ENCODE results near the gene KRTAP10-9.
"Not testable (repeated sequence)": the region's sequence is repeated elsewhere in the genome, so short reads cannot be mapped to it uniquely, and the experiment has no call there.

The KRTAP10-9 gene

GRCh38 chr21:44626673-44627143 is at the start of gene KRTAP10-9:
TSS of gene KRTAP10-9 (plus strand) at chr21:44627093. CDS start at chr21:44627172, 79 bp downstream.
- DNase-seq = no peak

- DNase-seq = no peak
Measured at GRCh38 chr21:44578371-44579055, 48.4 kb upstream of the KRTAP10-9 start.

- DNase-seq = no peak
Measured at GRCh38 chr21:44579056-44579832, 47.6 kb upstream of the KRTAP10-9 start.

- DNase-seq = no peak
Measured at GRCh38 chr21:44579833-44580144, 47.1 kb upstream of the KRTAP10-9 start.

- DNase-seq = not testable (repeated sequence)
Measured at GRCh38 chr21:44580231-44580821, 46.6 kb upstream of the KRTAP10-9 start, which contains the start of gene KRTAP10-5. TSS of gene KRTAP10-5 (minus strand) at chr21:44580604. CDS start at chr21:44580578, 26 bp downstream.

GRCh38 chr21:44581158-44581557 is 45.7 kb upstream of the KRTAP10-9 start:
- DNase-seq = no peak

GRCh38 chr21:44582055-44582454 is 44.8 kb upstream of the KRTAP10-9 start:
- DNase-seq = no peak

- no peak for DNase-seq
Measured at GRCh38 chr21:44583089-44583799, 43.6 kb upstream of the KRTAP10-9 start.

GRCh38 chr21:44583800-44584147 is 43.1 kb upstream of the KRTAP10-9 start:
- DNase-seq = peak; percentile 45

GRCh38 chr21:44585892-44586291 is 41.0 kb upstream of the KRTAP10-9 start:
- no peak for DNase-seq

- no peak for DNase-seq
Measured at GRCh38 chr21:44589094-44589493, 37.8 kb upstream of the KRTAP10-9 start.

GRCh38 chr21:44589586-44590305 is 37.1 kb upstream of the KRTAP10-9 start:
- no peak for DNase-seq

GRCh38 chr21:44590311-44590721 is 36.6 kb upstream of the KRTAP10-9 start:
- no peak for DNase-seq

- DNase-seq = not testable (repeated sequence)
Measured at GRCh38 chr21:44590897-44591800, 35.7 kb upstream of the KRTAP10-9 start.

- not testable (repeated sequence) for DNase-seq
Measured at GRCh38 chr21:44591801-44592130, 35.1 kb upstream of the KRTAP10-9 start.

GRCh38 chr21:44592446-44593311 is 34.2 kb upstream of the KRTAP10-9 start, which contains the start of gene KRTAP10-6:
TSS of gene KRTAP10-6 (minus strand) at chr21:44592505. CDS start at chr21:44592484, 21 bp downstream.
- no peak for DNase-seq

- no peak for DNase-seq
Measured at GRCh38 chr21:44593598-44594405, 33.1 kb upstream of the KRTAP10-9 start.

GRCh38 chr21:44594406-44594916 is 32.4 kb upstream of the KRTAP10-9 start:
- no peak for DNase-seq

- no peak for DNase-seq
Measured at GRCh38 chr21:44595524-44595923, 31.4 kb upstream of the KRTAP10-9 start.
